SK-N-MC (cell line): ENCODE results near the gene SNAPC4.

ENCODE experiments used
- EZH2 ChIP-seq: fragments of 200-600 bp; sonication (generic); IDR thresholded peaks from one replicate; pipeline ENCODE4 v1.6.1; 2017; ENCODE audit warnings: antibody characterized with exemption
- POLR2AphosphoS5 ChIP-seq: IDR thresholded peaks from 2 replicates; pipeline ENCODE4 v1.6.1; 2012; ENCODE audit warnings: mild to moderate bottlenecking, low read depth, low read length, borderline replicate concordance

DNA sequence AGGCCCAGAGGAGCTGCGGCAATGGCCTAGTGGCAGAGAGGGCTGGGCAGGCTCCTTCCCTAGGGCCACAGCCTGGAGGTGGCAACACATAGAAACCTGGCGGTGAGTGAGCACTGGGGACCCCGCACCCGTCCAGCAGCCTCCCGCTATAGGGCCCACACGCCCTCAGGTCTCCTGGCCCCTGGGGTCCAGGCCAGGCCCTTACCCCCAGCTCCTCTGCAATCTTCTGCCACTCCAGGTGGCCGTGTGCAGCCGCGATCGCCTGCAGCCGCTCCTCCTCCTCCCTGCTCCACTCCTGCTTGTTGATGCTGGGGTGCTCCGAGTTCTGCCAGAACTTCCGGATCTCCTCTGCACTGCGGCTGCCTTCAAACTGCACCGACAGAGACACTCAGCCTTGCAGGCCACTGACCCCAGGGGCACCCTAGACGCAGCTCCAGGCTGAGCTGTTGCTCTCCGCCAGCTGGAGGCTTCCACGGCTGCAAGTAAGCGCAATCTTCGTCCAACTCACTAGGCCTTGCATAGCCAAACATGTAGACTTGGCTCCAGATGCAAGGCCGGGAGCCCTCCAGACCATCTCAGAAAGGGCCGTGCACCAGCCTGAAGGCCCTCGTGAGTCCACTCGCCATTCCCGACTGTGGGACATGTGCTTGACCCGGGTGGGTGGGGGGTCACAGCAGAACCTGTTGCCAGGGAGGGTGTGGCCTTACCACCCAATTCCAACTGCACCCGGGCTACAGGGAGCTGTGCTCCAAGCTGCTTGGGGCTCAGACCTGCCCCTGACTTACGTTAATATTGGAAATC is 8.0 kb downstream of the SNAPC4 start:
- TF ChIP-seq POLR2AphosphoS5 (no peak), EZH2 (no peak)
